Activated naive CD8-positive, alpha-beta T cell treated with anti-CD3 and anti-CD28 coated beads, Interleukin-2, amount 50 U/mL, for 24 hours (primary cell): Measurements from ENCODE around the gene DIAPH2.

ENCODE experiments used
- ATAC-seq: fragments of 150-1000 bp; cut with Tn5 transposase; one replicate; pipeline ENCODE4 v1.10.0; 2021
- DNase-seq: peaks from one replicate; pipeline ENCODE4 v3.0.0; 2021
- H3K27ac Mint-ChIP-seq: one replicate; pipeline ENCODE4 v1.8.0; 2021; ENCODE audit warnings: mild to moderate bottlenecking, mixed read lengths
- H3K27me3 Mint-ChIP-seq: one replicate; pipeline ENCODE4 v1.8.0; 2021; ENCODE audit warnings: mixed read lengths
- H3K36me3 Mint-ChIP-seq: one replicate; pipeline ENCODE4 v1.8.0; 2021; ENCODE audit warnings: low read depth, mixed read lengths
- H3K4me1 Mint-ChIP-seq: one replicate; pipeline ENCODE4 v1.8.0; 2021; ENCODE audit warnings: mixed read lengths
- H3K4me3 Mint-ChIP-seq: one replicate; pipeline ENCODE4 v1.8.0; 2021; ENCODE audit warnings: mild to moderate bottlenecking, moderate library complexity, mixed read lengths
- H3K9me3 Mint-ChIP-seq: one replicate; pipeline ENCODE4 v1.8.0; 2021; ENCODE audit warnings: mixed read lengths

The DIAPH2 gene

GRCh38 chrX:97479106-97479890 lies 794.7 kb downstream of the DIAPH2 start:
- Mint-ChIP-seq H3K9me3 (no peaks in the 10 kb centered on the region), H3K27me3 (no peaks in the 10 kb centered on the region), H3K4me3 (no peak overlapping the region), H3K4me1 (no peaks in the 10 kb centered on the region), H3K36me3 (no peaks in the 10 kb centered on the region), H3K27ac (no peak overlapping the region)
- DNase-seq, result no peak
- no peak for ATAC-seq

GRCh38 chrX:97481228-97481627 lies 796.6 kb downstream of the DIAPH2 start:
- Mint-ChIP-seq H3K4me1 (no peaks in the 10 kb centered on the region), H3K9me3 (no peaks in the 10 kb centered on the region), H3K4me3 (no peak overlapping the region), H3K36me3 (no peaks in the 10 kb centered on the region), H3K27ac (no peak overlapping the region), H3K27me3 (no peaks in the 10 kb centered on the region)
- ATAC-seq, result no peak
- DNase-seq, result no peak

- no peak overlapping the region for H3K27ac Mint-ChIP-seq
- H3K4me3 Mint-ChIP-seq, result no peak overlapping the region
- DNase-seq (no peak), ATAC-seq (no peak)
- H3K36me3 Mint-ChIP-seq, result no peaks in the 10 kb centered on the region
- H3K9me3 Mint-ChIP-seq, result no peaks in the 10 kb centered on the region
- no peaks in the 10 kb centered on the region for H3K4me1 Mint-ChIP-seq
- H3K27me3 Mint-ChIP-seq, result no peaks in the 10 kb centered on the region
Observed at GRCh38 chrX:97482666-97483300, 798.1 kb downstream of the DIAPH2 start.

- H3K27ac Mint-ChIP-seq, result no peak overlapping the region
- H3K4me1 Mint-ChIP-seq, result peaks cover 11% of the 10 kb centered on the region
- DNase-seq (no peak), ATAC-seq (no peak)
- H3K4me3 Mint-ChIP-seq, result no peak overlapping the region
- H3K36me3 Mint-ChIP-seq, result peaks cover 2% of the 10 kb centered on the region
- H3K27me3 Mint-ChIP-seq, result no peaks in the 10 kb centered on the region
- H3K9me3 Mint-ChIP-seq, result peaks cover 6% of the 10 kb centered on the region
Observed at GRCh38 chrX:97490656-97491055, 806.0 kb downstream of the DIAPH2 start.

GRCh38 chrX:97494756-97495372 lies 810.2 kb downstream of the DIAPH2 start:
- Mint-ChIP-seq H3K4me3 (no peak overlapping the region), H3K27ac (no peak overlapping the region), H3K4me1 (peaks cover 11% of the 10 kb centered on the region), H3K27me3 (no peaks in the 10 kb centered on the region), H3K9me3 (peaks cover 6% of the 10 kb centered on the region), H3K36me3 (peaks cover 2% of the 10 kb centered on the region)
- DNase-seq (no peak), ATAC-seq (peak; percentile 81)

- H3K9me3 Mint-ChIP-seq, result no peaks in the 10 kb centered on the region
- H3K36me3 Mint-ChIP-seq, result no peaks in the 10 kb centered on the region
- no peak overlapping the region for H3K27ac Mint-ChIP-seq
Observed at GRCh38 chrX:97498093-97498492, 813.5 kb downstream of the DIAPH2 start.

GRCh38 chrX:97504431-97504830 lies 819.8 kb downstream of the DIAPH2 start:
- Mint-ChIP-seq H3K36me3 (no peaks in the 10 kb centered on the region), H3K4me3 (no peak overlapping the region), H3K4me1 (no peaks in the 10 kb centered on the region), H3K27me3 (no peaks in the 10 kb centered on the region), H3K27ac (no peak overlapping the region), H3K9me3 (no peaks in the 10 kb centered on the region)
- ATAC-seq, result no peak
- no peak for DNase-seq

More at GRCh38 chrX:97498093-97498492, 813.5 kb downstream of the DIAPH2 start:
- ATAC-seq, result no peak
- no peak overlapping the region for H3K4me3 Mint-ChIP-seq
- no peaks in the 10 kb centered on the region for H3K27me3 Mint-ChIP-seq
- no peak for DNase-seq
- peaks cover 11% of the 10 kb centered on the region for H3K4me1 Mint-ChIP-seq

GRCh38 chrX:97517763-97518162 lies 833.1 kb downstream of the DIAPH2 start:
- no peaks in the 10 kb centered on the region for H3K4me1 Mint-ChIP-seq
- no peak overlapping the region for H3K27ac Mint-ChIP-seq
- ATAC-seq (no peak), DNase-seq (no peak)
- no peaks in the 10 kb centered on the region for H3K36me3 Mint-ChIP-seq
- no peaks in the 10 kb centered on the region for H3K27me3 Mint-ChIP-seq
- H3K4me3 Mint-ChIP-seq, result no peak overlapping the region
- no peaks in the 10 kb centered on the region for H3K9me3 Mint-ChIP-seq

GRCh38 chrX:97522307-97522706 lies 837.7 kb downstream of the DIAPH2 start:
- Mint-ChIP-seq H3K27ac (no peak overlapping the region), H3K4me1 (no peaks in the 10 kb centered on the region), H3K36me3 (peaks cover 5% of the 10 kb centered on the region), H3K9me3 (no peaks in the 10 kb centered on the region), H3K27me3 (no peaks in the 10 kb centered on the region), H3K4me3 (no peak overlapping the region)
- no peak for DNase-seq
- no peak for ATAC-seq

- Mint-ChIP-seq H3K4me3 (no peak overlapping the region), H3K9me3 (peaks cover 4% of the 10 kb centered on the region), H3K4me1 (no peaks in the 10 kb centered on the region), H3K27ac (no peak overlapping the region), H3K27me3 (no peaks in the 10 kb centered on the region), H3K36me3 (peaks cover 9% of the 10 kb centered on the region)
- no peak for ATAC-seq
- no peak for DNase-seq
Observed at GRCh38 chrX:97524340-97524739, 839.7 kb downstream of the DIAPH2 start.

- ATAC-seq (no peak), DNase-seq (no peak)
- H3K36me3 Mint-ChIP-seq, result peaks cover 13% of the 10 kb centered on the region
- H3K9me3 Mint-ChIP-seq, result peaks cover 10% of the 10 kb centered on the region
- no peaks in the 10 kb centered on the region for H3K27me3 Mint-ChIP-seq
- H3K4me1 Mint-ChIP-seq, result no peaks in the 10 kb centered on the region
- H3K27ac Mint-ChIP-seq, result no peak overlapping the region
- no peak overlapping the region for H3K4me3 Mint-ChIP-seq
Observed at GRCh38 chrX:97524997-97525396, 840.4 kb downstream of the DIAPH2 start.

- H3K4me1 Mint-ChIP-seq, result no peaks in the 10 kb centered on the region
- no peaks in the 10 kb centered on the region for H3K27me3 Mint-ChIP-seq
- no peak for ATAC-seq
Observed at GRCh38 chrX:97525981-97526380, 841.3 kb downstream of the DIAPH2 start.

GRCh38 chrX:97527725-97528124 lies 843.1 kb downstream of the DIAPH2 start:
- Mint-ChIP-seq H3K4me3 (no peak overlapping the region), H3K27ac (no peak overlapping the region), H3K36me3 (peaks cover 13% of the 10 kb centered on the region), H3K27me3 (no peaks in the 10 kb centered on the region), H3K9me3 (peaks cover 16% of the 10 kb centered on the region), H3K4me1 (no peaks in the 10 kb centered on the region)
- no peak for DNase-seq
- ATAC-seq, result no peak

More at GRCh38 chrX:97525981-97526380, 841.3 kb downstream of the DIAPH2 start:
- Mint-ChIP-seq H3K9me3 (peaks cover 14% of the 10 kb centered on the region), H3K27ac (no peak overlapping the region), H3K4me3 (no peak overlapping the region), H3K36me3 (peaks cover 13% of the 10 kb centered on the region)
- no peak for DNase-seq

- Mint-ChIP-seq H3K4me3 (no peak overlapping the region), H3K4me1 (no peaks in the 10 kb centered on the region), H3K36me3 (peaks cover 13% of the 10 kb centered on the region), H3K27ac (no peak overlapping the region), H3K9me3 (peaks cover 16% of the 10 kb centered on the region), H3K27me3 (no peaks in the 10 kb centered on the region)
- DNase-seq (no peak), ATAC-seq (no peak)
Observed at GRCh38 chrX:97529536-97530200, 845.0 kb downstream of the DIAPH2 start.
